Posterior vena cava (tissue), 2 donors: ENCODE data around the gene EFCAB13. TPM values are rescaled to one million over a fixed set of nuclear protein-coding genes. Genes with fewer than 3 reads are reported as not detected.
"Not testable (repeated sequence)": the region's sequence is repeated elsewhere in the genome, so short reads cannot be mapped to it uniquely, and the experiment has no call there.

Source experiments
- DNase-seq: peaks from one replicate; pipeline ENCODE4 v3.0.0-alpha.2; 2020; ENCODE audit warnings: low spot score
- intact Hi-C, 2 donors: fragments of 100-400 bp; cut with DNase I; formaldehyde crosslinking; loops; one replicate each; pipeline versions ENCODE4 v1.14.1 to v1.14.2; 2022 to 2023
- total RNA-seq, 2 donors: library from RNA; stranded (reverse); fragmentation: NEBNext Ultra II Directional; extraction: Animal tissue kit (Norgen Biotek cat#: 25700); gene quantifications; one replicate each; pipeline ENCODE4 v1.2.1, GENCODE V29; 2021
- donor health status: DM: yes; HTN: yes; CAD: no.
- donor health status: DM: yes; HTN: yes; CAD: no.

Gene EFCAB13
- total RNA-seq, 2 donors from 2014 or later: 6.5 to 12.2 TPM

DNA sequence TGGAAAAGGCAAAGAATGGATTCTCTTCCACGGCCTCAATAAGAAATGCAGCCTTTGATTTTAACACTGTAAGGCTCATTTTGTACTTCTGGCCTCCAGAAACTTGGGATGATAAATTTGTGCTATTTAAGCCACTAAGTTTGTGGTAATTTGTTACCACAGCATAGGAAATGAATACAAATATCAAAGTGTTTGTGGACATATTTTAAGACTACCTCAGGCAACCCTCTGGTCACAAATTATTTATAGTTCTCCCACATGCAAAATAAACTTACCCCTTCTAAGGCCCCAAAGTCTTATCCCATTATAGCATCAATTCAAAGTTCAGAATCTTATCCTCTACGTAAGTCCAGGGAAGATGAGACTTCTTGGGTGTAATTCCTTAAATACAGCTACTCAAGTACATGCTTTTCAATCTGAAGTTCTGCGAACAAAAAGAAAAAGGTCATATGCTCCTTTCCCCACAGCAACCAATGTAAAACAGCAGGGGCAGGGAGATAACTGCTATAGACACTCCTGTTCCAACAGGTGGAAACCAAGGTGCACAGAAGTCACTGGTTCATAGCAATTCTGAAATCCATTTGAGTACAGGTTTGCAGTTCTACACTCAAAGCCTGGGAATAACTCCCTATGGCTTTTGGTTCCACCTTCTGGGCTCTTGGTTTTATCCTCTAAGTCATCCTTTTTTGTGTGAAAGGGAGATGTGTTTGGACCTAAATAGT, 5.4 kb upstream of the EFCAB13 start:
- no peak for DNase-seq
- intact Hi-C loops: loop anchor here in 1 of 2 donors (5.0 kb wide), 1 partner anchor 86 kb away; no protein-coding TSS in a partner anchor

DNA sequence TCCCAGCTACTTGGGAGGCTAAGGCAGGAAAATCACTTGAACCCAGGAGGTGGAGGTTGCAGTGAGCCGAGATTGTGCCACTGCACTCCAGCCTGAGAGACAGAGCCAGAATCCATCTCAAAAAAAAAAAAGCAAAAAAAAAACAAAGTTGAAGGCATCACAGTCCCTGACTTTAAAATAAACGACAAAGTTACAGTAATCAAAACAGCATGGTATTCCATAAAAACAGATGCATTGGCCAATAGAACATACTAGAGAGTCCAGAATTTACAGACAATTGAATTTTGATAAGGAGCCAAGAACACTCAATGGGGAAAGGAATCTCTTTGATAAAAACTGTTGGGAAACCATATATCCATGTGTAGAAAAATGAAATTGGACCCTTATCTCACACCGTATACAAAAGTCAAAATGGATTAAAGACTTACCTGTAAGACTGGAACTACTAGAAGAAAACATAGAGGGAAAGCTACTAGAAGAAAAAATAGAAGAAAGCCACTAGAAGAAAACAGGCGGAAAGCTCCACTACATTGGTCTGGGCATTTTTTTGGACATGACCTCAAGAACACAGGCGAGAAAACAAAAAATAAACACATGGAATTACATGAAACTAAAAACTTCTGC, 2.8 kb upstream of the EFCAB13 start:
- DNase-seq: no peak
- intact Hi-C loops: no loop called here

DNA sequence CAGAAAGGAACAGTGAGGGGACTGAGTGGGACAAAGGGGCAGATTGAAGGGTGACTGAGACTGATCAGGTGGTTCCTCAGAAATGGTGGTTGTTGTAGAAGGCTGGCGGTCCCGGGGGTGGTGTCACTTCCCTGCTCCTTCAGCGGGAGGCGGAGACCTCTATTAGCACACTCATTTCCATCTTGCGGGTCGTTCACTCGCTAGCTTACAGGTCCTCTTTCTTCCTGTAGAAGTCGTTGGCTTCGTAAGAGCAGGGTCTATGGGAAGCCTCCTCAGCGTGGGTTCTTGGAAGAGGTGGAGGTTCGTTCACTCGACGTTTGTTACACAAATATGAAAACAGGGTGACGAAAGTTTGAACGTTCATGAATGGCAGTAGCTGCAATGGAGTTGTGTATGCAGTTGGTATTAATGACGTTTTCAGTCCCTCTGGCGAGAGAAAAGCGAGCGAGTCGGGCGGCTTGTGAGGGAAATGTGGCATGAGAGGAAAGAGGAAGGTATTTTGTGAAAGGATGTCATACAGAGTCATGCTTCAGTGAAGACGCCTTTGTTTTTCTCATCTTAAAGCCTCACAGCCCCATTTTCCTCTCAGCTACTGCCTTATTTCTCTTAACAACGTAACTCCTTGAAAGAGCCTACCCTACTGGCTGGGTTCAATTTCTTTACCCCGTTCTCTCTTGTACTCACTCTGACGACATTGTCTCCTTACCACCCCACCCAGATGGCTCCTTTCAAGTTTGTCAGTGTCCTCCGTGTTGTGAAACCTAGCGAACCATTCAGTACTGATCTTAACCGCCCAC, 667 bp downstream of the EFCAB13 start:
- intact Hi-C loops: no loop called here
- DNase-seq: peak; percentile 83

DNA sequence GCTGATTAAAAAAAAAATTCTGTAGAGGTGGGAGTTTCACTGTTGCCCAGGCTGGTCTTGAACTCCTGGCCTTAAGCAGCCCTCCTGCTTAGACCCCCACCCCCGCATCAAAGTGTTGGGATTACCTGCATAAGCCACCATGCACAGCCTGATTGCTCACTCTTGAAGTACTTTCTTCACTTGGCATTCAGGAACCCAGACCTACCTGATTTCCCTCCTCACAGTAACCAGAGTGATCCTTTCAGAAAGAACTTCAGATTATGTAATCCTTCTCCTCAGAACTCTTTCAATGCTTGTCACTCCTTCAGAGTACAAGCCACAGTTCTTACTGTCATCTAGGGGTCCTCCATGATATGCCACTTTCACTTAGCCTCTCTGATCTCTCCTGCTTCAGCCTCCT, 1.4 kb downstream of the EFCAB13 start:
- intact Hi-C loops: no loop called here
- DNase-seq: no peak

DNA sequence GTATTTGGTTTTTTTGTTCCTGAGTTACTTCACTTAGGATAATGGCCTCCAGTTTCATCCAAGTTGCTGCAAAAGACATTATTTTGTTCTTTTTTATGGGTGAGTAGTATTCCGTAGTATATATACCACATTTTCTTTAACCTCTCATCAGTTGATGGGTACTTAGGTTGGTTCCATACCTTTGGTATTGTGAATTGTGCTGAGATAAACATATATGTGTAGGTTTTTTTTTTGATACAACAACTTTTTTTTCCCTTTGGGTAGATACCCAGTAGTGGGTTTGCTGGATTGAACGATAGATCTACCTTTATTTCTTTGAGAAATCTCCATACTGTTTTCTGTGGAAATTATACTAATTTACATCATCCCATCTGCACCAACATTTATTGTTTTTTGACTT, 6.8 kb downstream of the EFCAB13 start:
- intact Hi-C loops: no loop called here
- no peak for DNase-seq

DNA sequence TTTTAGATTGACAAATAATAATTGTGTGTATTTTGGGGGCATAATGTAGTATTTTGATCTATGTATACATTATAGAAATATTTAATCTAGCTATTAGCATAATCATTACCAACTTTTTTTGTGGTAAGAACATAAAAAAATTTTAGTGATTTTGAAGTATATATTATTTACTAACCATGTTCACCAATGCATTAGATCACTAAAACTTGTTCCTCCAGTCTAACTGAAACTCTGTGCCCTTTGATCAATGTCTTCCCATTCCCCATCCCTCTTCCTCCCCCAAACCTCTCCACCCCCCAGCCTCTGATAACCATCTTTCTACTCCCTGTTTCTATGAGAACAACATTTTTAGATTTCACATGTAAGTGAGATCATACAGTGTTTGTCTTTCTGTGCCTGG, 8.5 kb downstream of the EFCAB13 start:
- DNase-seq: no peak
- intact Hi-C loops: no loop called here

DNA sequence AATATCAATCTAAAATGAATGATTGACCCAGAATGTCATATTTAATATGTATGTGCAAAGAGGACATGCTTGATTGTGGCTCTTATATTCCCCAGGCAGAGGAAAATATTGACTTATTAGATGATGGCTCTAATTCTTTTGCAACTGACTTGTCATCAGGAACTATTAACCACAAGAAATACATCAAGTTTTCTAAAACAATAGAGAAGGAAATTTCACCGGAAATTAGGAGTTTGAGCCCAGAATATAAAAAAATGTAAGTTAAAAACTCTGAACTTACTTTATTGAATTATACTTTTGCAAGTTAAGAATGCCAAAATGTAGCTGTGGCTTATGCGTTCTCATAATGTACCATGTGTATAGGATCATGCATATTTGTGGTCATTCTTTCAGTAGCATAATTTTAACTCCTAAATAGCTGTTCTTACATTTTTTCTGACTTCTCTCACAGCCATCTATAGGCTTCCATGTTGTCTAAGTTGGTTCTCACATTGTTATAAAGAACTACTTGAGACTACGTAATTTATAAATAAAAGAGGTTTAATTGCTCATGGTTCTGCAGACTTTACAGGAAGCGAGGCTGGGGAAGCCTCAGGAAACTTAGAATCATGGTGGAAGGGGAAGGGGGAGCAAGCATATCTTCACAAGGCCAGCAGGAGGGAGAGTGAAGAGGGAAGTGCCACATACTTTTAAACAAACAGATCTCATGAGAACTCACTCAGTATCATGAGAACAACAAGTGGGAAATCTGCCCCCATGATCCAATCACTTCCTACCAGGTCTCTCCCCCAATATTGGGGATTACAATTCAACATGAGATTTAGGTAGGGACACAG, 11.6 kb downstream of the EFCAB13 start:
- DNase-seq: no peak

DNA sequence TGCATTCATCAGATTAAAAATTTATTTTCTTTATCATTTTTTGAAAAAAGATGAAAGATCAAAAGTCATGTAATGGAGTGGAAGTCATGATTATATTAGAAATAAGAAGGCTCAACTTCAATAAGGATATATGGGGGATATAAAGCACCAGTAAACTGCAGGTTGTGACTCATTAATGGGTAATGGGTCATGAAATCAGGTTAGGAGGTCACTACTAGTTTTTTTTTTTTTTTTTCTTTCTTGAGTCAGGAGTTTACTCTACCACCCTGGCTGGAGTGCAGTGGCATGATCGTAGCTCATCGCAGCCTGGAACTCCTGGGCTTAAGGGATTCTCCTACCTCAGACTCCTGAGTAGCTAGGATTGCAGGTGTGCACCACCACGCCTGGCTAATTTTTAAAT, 14.3 kb downstream of the EFCAB13 start:
- intact Hi-C loops: no loop called here
- no peak for DNase-seq

More for the DNA sequence above, 11.6 kb downstream of the EFCAB13 start:
- intact Hi-C loops: no loop called here

DNA sequence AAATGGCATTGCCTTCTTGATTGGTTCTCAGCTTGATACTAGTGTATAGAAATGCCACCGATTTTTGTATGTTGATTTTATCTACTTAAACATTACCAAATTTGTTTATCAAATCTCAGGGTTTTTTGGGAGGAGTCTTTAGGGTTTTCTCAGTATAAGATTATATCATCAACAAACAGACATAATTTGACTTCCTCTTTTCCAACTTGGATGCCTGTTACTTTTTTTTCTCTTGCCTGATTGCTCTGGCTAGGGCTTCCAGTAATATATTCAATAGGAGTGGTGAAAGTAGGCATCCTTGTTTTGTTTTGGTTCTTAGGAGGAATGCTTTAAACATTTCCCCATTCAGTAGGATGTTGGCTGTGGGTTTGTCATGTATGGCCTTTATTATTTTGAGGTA, 29.1 kb downstream of the EFCAB13 start:
- no peak for DNase-seq
- intact Hi-C loops: no loop called here

DNA sequence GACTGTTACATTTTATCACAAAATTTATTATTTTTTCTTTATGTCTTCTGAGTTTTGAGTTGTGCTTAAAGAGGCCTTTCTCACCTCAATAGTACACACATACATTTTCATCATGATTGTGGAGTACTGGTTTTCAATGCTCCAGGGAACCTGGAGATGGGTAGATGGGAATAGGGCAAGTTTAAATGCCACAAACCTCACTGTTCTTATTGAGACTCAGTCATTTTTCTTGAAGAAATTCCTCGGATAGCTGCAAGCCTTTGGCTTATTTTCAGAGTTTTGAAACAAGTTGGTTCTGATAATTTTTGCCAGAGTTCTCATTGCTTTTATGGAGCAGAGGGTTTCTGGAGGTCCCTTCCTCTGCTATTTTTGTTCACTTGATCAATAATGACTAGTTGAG, 34.9 kb downstream of the EFCAB13 start:
- intact Hi-C loops: no loop called here
- DNase-seq: no peak

DNA sequence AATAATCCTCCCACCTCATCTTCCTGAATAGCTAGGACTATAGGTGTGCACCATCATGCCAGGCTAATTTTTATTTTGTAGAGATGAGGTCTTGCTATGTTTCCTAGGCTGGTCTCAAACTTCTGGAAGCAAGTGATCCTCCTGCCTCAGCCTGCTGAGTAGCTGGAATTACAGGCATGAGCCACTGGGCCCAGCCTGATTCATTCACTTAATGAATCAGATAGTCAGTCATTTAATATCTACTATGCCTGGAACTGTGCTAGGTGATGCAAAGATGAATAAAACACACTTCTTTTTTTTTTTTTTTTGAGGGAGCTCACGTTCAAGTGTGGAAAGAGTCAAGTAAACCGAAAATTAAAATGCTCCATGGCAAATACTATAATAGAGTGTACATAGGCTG, 39.4 kb downstream of the EFCAB13 start:
- intact Hi-C loops: no loop called here

DNA sequence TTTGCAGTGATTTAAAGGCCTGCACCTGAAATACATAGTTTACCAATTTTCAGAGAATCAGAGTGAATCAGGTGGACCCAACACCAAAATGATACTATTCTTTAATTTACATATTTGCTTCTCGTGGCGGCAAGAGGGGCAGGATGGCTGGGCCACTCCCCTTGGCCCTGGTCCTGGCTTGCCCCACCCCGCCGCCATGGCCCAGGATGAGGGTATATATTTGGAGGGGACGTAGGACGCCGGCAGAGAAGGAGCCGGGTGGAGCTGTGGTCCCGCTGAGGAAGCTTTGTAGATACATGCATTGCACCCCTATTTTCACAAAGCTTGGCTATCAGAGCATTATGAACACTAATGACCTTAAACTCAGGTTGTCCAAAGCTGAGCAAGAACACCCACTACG, 43.5 kb downstream of the EFCAB13 start:
- intact Hi-C loops: no loop called here
- DNase-seq: no peak

More for the DNA sequence above, 39.4 kb downstream of the EFCAB13 start:
- DNase-seq: no peak

DNA sequence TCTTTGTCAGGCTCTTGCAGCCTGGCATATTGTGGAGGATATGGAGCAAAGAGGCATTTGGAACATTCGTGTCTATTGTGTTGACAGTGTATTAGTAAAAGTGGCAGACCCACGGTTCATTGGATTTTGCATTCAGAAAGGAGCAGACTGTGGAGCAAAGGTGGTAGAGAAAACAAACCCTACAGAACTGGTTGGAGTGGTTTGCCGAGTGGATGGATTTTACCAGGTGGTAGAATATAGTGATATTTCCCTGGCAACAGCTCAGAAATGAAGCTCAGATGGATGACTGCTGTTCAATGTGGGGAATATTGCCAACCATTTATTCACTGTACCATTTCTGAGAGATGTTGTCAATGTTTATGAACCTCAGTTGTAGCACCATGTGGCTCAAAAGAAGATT, 44.5 kb downstream of the EFCAB13 start:
- intact Hi-C loops: no loop called here

DNA sequence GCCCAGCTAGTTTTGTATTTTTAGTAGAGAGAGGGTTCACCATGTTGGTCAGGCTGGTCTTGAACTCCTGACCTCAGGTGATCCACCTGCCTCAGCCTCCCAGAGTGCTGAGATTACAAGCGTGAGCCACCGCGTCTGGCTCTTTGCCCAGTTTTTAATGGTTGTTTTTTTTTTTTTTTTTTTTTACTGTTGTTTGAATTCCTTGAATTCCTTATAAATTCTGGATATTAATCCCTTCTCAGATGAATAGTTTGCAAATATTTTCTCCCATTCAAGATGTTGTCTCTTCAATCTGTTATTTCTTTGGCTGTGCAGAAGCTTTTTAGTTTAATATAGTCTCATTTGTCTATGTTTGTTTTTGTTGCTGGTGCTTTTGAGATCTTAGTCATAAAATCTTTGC, 47.1 kb downstream of the EFCAB13 start:
- DNase-seq, intact Hi-C loops: not testable (repeated sequence)

More for the DNA sequence above, 44.5 kb downstream of the EFCAB13 start:
- no peak for DNase-seq

DNA sequence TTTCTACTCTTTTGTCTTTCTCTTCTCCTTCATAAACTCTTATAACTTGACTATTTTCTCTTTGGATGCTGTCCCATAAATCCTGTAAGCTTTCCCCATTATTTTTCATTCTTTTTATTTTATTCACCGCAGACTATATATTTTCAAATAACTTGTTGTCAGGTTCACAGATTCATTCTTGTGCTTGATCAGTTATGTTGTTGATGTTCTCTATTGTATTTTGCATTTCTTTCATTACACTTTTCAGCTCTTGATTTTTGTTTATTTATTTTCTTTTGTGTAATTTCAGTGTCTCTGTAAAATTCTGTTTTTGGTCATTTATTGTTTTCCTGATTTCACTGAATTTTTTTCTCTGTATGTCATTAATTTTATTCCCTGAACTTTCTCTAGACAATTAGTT, 49.2 kb downstream of the EFCAB13 start:
- intact Hi-C loops: no loop called here
- DNase-seq: no peak

DNA sequence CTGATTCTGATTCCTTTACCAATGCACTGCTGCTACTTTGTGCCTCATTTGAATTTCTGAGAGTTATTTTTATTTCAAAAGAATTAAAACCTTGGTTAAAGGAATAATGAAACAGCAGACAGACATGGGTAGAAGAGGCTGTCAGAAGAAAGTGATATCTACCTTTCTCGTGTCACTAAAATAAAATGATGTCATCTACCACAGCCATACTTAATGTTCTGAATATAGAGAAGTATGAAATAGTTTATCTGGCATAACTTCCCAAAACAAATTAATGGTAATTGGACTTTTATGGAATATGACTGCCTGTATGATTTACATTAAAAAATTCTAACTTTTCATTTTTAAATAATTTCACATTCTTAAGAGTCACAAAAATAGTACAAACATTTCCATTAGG, 52.5 kb downstream of the EFCAB13 start:
- intact Hi-C loops: loop anchor here in 1 of 2 donors (5.0 kb wide), 1 partner anchor 539 kb away; no protein-coding TSS in a partner anchor

DNA sequence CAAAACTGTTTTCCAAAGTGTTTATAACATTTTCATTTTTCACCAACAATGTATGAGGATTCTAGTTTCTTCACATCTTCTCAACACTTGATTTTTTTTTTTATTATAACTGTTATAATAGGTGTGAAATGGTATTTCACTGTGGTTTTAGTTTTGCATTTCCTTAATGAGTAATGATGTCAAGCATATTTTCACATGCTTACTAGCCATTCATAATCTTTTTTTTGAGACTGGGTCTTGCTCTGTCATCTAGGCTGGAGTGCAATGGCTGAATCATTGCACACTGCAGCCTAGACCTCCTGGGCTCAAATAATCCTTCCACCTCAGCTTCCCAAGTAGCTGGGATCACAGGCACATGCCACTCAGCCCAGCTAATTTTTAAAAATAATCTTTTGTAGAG, 65.1 kb downstream of the EFCAB13 start:
- DNase-seq: no peak
- intact Hi-C loops: no loop called here

More for the DNA sequence above, 52.5 kb downstream of the EFCAB13 start:
- no peak for DNase-seq

DNA sequence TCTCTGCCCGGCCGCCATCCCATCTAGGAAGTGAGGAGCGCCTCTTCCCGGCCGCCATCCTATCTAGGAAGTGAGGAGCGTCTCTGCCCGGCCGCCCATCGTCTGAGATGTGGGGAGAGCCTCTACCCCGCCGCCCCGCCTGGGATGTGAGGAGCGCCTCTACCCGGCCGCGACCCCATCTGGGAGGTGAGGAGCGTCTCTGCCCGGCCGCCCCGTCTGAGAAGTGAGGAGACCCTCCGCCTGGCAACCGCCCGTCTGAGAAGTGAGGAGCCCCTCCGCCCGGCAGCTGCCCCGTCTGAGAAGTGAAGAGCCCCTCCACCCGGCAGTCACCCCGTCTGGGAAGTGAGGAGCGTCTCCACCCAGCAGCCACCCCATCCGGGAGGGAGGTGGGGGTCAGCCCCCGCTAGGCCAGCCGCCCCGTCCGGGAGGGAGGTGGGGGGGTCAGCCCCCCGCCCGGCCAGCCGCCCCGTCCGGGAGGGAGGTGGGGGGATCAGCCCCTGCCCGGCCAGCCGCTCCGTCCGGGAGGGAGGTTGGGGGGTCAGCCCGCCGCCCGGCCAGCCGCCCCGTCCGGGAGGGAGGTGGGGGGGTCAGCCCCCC, 73.9 kb downstream of the EFCAB13 start:
- DNase-seq, intact Hi-C loops: not testable (repeated sequence)

DNA sequence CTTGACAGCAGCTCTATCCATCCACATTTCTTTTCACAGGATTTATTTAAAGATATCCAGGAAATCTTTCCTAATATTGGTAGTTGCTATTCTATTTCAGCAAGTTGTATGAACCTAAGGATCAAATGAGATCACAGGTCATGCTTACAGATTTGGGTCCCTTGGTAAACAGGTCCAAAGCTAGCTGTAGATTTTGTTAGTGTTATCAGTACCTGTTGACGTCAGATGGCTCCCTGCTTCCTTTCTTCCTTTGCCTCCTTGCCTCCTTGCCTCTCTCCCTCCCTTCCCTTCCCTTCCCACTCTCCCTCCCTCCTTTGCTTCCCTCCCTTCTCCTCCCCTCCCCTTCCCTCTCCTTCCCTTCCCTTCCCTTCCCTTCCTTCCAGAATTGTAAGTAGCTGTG, 76.6 kb downstream of the EFCAB13 start:
- DNase-seq: no peak
- intact Hi-C loops: no loop called here
